Natural killer cell (primary cell): ENCODE results near the gene AHDC1. TPM values are rescaled to one million over a fixed set of nuclear protein-coding genes. Genes with fewer than 3 reads are reported as not detected.

Source experiments
- ATAC-seq, 3 donors: fragments of 150-1000 bp in 2 of 3; fragments of 200-7000 bp in 1 of 3; cut with Tn5 transposase; 1 replicate in 1 of 3; 2 replicates in 2 of 3; pipeline ENCODE4 v1.10.0; 2021; ENCODE audit warnings: mild to moderate bottlenecking in 2 of 3, moderate library complexity in 2 of 3
- DNase-seq, 2 donors: peaks; one replicate each; pipeline versions ENCODE4 v3.0.0 to v3.0.0-alpha.2; 2013 to 2021; ENCODE audit warnings: mixed read lengths in 1 of 2
- H3K27ac ChIP-seq: one replicate; pipeline ENCODE4 v1.5.1; 2013; ENCODE audit warnings: mild to moderate bottlenecking, low read length
- H3K27me3 ChIP-seq: one replicate; pipeline ENCODE4 v1.6.1; 2013; ENCODE audit warnings: low read length; ENCODE audit not compliant: control insufficient read depth, insufficient read depth
- H3K36me3 ChIP-seq: one replicate; pipeline ENCODE4 v1.6.1; 2013; ENCODE audit warnings: low read length; ENCODE audit not compliant: control insufficient read depth, insufficient read depth
- H3K4me1 ChIP-seq: one replicate; pipeline ENCODE4 v1.6.1; 2013; ENCODE audit warnings: low read length; ENCODE audit not compliant: control insufficient read depth, insufficient read depth
- H3K4me3 ChIP-seq: one replicate; pipeline ENCODE4 v1.5.1; 2013; ENCODE audit warnings: low read length
- H3K9me3 ChIP-seq: one replicate; pipeline ENCODE4 v1.6.1; 2013; ENCODE audit warnings: low read length; ENCODE audit not compliant: control insufficient read depth, insufficient read depth
- H3K27ac Mint-ChIP-seq, 2 donors: one replicate each; pipeline ENCODE4 v1.8.0; 2022; ENCODE audit warnings: mild to moderate bottlenecking in 2 of 2, mixed read lengths in 2 of 2, moderate library complexity in 1 of 2
- H3K27me3 Mint-ChIP-seq, 2 donors: one replicate each; pipeline ENCODE4 v1.8.0; 2022; ENCODE audit warnings: low read depth in 2 of 2, mixed read lengths in 2 of 2
- H3K36me3 Mint-ChIP-seq: one replicate; pipeline ENCODE4 v1.8.0; 2022; ENCODE audit warnings: mixed read lengths
- H3K4me1 Mint-ChIP-seq, 2 donors: one replicate each; pipeline ENCODE4 v1.8.0; 2022; ENCODE audit warnings: mixed read lengths in 2 of 2
- H3K4me3 Mint-ChIP-seq: one replicate; pipeline ENCODE4 v1.8.0; 2022; ENCODE audit warnings: mild to moderate bottlenecking, moderate library complexity, mixed read lengths
- H3K9me3 Mint-ChIP-seq, 2 donors: one replicate each; pipeline ENCODE4 v1.8.0; 2022; ENCODE audit warnings: mixed read lengths in 2 of 2
- CTCF ChIP-seq: fragments of 200-600 bp; IDR thresholded peaks from one replicate; pipeline ENCODE4 v1.8.0; 2022; ENCODE audit warnings: antibody characterized with exemption
- WGBS: methylation state at CpG from one replicate; pipeline ENCODE4 v1.1.7; 2013; ENCODE audit warnings: missing lambda C conversion rate; ENCODE audit not compliant: insufficient coverage; 5-methylcytosine and 5-hydroxymethylcytosine counted together
- intact Hi-C: fragments of 100-400 bp; cut with micrococcal nuclease; formaldehyde crosslinking; loops from one replicate; pipeline ENCODE4 v1.14.2; 2022
- total RNA-seq, 4 donors: library from RNA; stranded (reverse); fragments of 120-200 nt in 1 of 4; gene quantifications; one replicate each; pipeline versions ENCODE4 v1.2.3 to v1.2.4, GENCODE V29; 2013 to 2022

The AHDC1 gene
- total RNA-seq, 3 donors from 2014 or later (not counting 1 experiment from before 2014, with no cell fraction given), result 39.6 to 67.0 (median 47.0) TPM

- no peaks in the 10 kb centered on the region for H3K36me3 ChIP-seq
- Mint-ChIP-seq H3K9me3 (no peaks in the 10 kb centered on the region), H3K27ac (peak overlapping the region in 1 of 2 donors; percentile 65), H3K4me1 (peaks cover 52 to 76% of the 10 kb centered on the region in 2 donors), H3K36me3 (no peaks in the 10 kb centered on the region), H3K27me3 (no peaks in the 10 kb centered on the region), H3K4me3 (no peak overlapping the region)
- 88% methylated on average over 13 of the region's 13 CpGs for WGBS
- H3K27me3 ChIP-seq, result no peaks in the 10 kb centered on the region
- peaks cover 50% of the 10 kb centered on the region for H3K4me1 ChIP-seq
- ATAC-seq (no peak), DNase-seq (no peak)
- intact Hi-C loops, result no loop called here
- no peak overlapping the region for H3K4me3 ChIP-seq
- H3K9me3 ChIP-seq, result no peaks in the 10 kb centered on the region
- no peak for TF ChIP-seq CTCF
- no peak overlapping the region for H3K27ac ChIP-seq
These were observed 37.3 kb downstream of the AHDC1 start for GRCh38 chr1:27566462-27567145.

- Mint-ChIP-seq H3K9me3 (no peaks in the 10 kb centered on the region), H3K27ac (peak overlapping the region in 1 of 2 donors; percentile 80), H3K4me3 (no peak overlapping the region), H3K36me3 (no peaks in the 10 kb centered on the region), H3K4me1 (peaks cover 63 to 75% of the 10 kb centered on the region in 2 donors), H3K27me3 (no peaks in the 10 kb centered on the region)
- DNase-seq (no peak), ATAC-seq (no peak)
- Histone ChIP-seq H3K9me3 (no peaks in the 10 kb centered on the region), H3K36me3 (no peaks in the 10 kb centered on the region), H3K4me3 (no peak overlapping the region), H3K27me3 (no peaks in the 10 kb centered on the region), H3K4me1 (peaks cover 58% of the 10 kb centered on the region), H3K27ac (no peak overlapping the region)
- intact Hi-C loops, result no loop called here
- WGBS, result 89% methylated on average over 26 of the region's 26 CpGs
- no peak for TF ChIP-seq CTCF
These were observed 39.0 kb downstream of the AHDC1 start for GRCh38 chr1:27564710-27565649.

GRCh38 chr1:27563591-27564471, 40.1 kb downstream of the AHDC1 start:
- Mint-ChIP-seq H3K27me3 (no peaks in the 10 kb centered on the region), H3K4me3 (no peak overlapping the region), H3K4me1 (peaks cover 64 to 72% of the 10 kb centered on the region in 2 donors), H3K36me3 (no peaks in the 10 kb centered on the region), H3K9me3 (no peaks in the 10 kb centered on the region), H3K27ac (peak overlapping the region in 1 of 2 donors; percentile 80)
- Histone ChIP-seq H3K4me3 (no peak overlapping the region), H3K27me3 (no peaks in the 10 kb centered on the region), H3K4me1 (peaks cover 53% of the 10 kb centered on the region), H3K27ac (no peak overlapping the region), H3K9me3 (no peaks in the 10 kb centered on the region), H3K36me3 (no peaks in the 10 kb centered on the region)
- 51% methylated on average over 8 of the region's 10 CpGs for WGBS
- intact Hi-C loops, result no loop called here
- no peak for TF ChIP-seq CTCF
- ATAC-seq (peak in 2 of 3 donors; percentile 22 to 35), DNase-seq (no peak)
